ENCODE data around the gene NEUROD1.

DNA sequence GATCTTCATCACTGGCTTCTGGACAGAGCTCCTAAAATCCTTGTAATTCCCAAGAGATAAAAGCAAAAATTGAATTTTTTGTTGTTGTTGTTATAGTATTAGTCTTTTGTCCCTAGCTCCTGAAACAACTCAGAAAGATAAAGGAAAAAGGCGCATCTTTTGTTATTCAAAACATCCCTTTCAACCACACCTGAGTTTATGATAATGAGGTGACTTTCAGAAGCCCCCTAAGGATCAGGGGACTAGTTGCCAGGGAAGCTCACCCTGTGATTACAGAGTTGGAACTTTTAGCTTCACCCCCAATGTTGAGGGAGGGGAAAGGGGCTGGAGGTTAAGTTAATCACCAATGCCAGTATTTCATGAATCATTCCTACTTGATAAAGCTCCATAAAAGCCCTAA is 13.1 kb downstream of the NEUROD1 start:
- TF ChIP-seq POLR2A (IDR thresholded peaks at IDR 0.05), result no peak
- TF ChIP-seq, protein P1, sequence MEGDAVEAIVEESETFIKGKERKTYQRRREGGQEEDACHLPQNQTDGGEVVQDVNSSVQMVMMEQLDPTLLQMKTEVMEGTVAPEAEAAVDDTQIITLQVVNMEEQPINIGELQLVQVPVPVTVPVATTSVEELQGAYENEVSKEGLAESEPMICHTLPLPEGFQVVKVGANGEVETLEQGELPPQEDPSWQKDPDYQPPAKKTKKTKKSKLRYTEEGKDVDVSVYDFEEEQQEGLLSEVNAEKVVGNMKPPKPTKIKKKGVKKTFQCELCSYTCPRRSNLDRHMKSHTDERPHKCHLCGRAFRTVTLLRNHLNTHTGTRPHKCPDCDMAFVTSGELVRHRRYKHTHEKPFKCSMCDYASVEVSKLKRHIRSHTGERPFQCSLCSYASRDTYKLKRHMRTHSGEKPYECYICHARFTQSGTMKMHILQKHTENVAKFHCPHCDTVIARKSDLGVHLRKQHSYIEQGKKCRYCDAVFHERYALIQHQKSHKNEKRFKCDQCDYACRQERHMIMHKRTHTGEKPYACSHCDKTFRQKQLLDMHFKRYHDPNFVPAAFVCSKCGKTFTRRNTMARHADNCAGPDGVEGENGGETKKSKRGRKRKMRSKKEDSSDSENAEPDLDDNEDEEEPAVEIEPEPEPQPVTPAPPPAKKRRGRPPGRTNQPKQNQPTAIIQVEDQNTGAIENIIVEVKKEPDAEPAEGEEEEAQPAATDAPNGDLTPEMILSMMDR (IDR thresholded peaks at IDR 0.05), result no peak
